Neuronal stem cell (in vitro differentiated cells): ENCODE measurements around the gene EDRF1.

ENCODE experiments used
- DNase-seq: peaks from one replicate; pipeline ENCODE4 v3.0.0-alpha.2; 2013; ENCODE audit warnings: low spot score
- H2AFZ ChIP-seq: one replicate; pipeline ENCODE4 v1.6.1; 2013; ENCODE audit warnings: mild to moderate bottlenecking, low read length, inconsistent platforms
- H2AK5ac ChIP-seq: 2 replicates; pipeline ENCODE4 v1.6.1; 2013; ENCODE audit warnings: low read depth, mild to moderate bottlenecking, inconsistent platforms, low read length, moderate library complexity, mixed read lengths
- H2BK120ac ChIP-seq: 2 replicates; pipeline ENCODE4 v1.6.1; 2013; ENCODE audit warnings: low read depth, mild to moderate bottlenecking, inconsistent platforms, low read length, moderate library complexity, mixed read lengths
- H2BK12ac ChIP-seq: one replicate; pipeline ENCODE4 v1.6.1; 2013; ENCODE audit warnings: low read length, inconsistent platforms
- H2BK15ac ChIP-seq: 2 replicates; pipeline ENCODE4 v1.6.1; 2013; ENCODE audit warnings: mild to moderate bottlenecking, low read length, inconsistent platforms, mixed read lengths
- H2BK5ac ChIP-seq: one replicate; pipeline ENCODE4 v1.6.1; 2013; ENCODE audit warnings: inconsistent platforms, mild to moderate bottlenecking, low read length, moderate library complexity
- H3K14ac ChIP-seq: one replicate; pipeline ENCODE4 v1.6.1; 2013; ENCODE audit warnings: low read length, inconsistent platforms
- H3K18ac ChIP-seq: 2 replicates; pipeline ENCODE4 v1.6.1; 2013; ENCODE audit warnings: low read length, inconsistent platforms
- H3K23ac ChIP-seq: 2 replicates; pipeline ENCODE4 v1.6.1; 2013; ENCODE audit warnings: low read depth, mild to moderate bottlenecking, mixed read lengths, low read length, inconsistent platforms; ENCODE audit not compliant: poor library complexity
- H3K27ac ChIP-seq: replicated peaks from 3 replicates; pipeline ENCODE4 v1.5.1; 2013; ENCODE audit warnings: low read length, inconsistent platforms
- H3K27me3 ChIP-seq, 3 experiments: 2 replicates each; pipeline ENCODE4 v1.6.1; 2013; ENCODE audit warnings: low read length in 3 of 3, mild to moderate bottlenecking in 2 of 3, inconsistent platforms in 1 of 3, low read depth in 1 of 3, mixed read lengths in 1 of 3, moderate library complexity in 1 of 3; ENCODE audit not compliant: control insufficient read depth in 3 of 3, insufficient read depth in 3 of 3
- H3K36me3 ChIP-seq, 2 donors: replicated peaks in 1 of 2; 2 replicates each; pipeline ENCODE4 v1.6.1; 2013; ENCODE audit warnings: low read length in 2 of 2; ENCODE audit not compliant: control insufficient read depth in 2 of 2, insufficient read depth in 2 of 2
- H3K4ac ChIP-seq: 2 replicates; pipeline ENCODE4 v1.6.1; 2013; ENCODE audit warnings: inconsistent platforms, mild to moderate bottlenecking, low read length, moderate library complexity
- H3K4me1 ChIP-seq, 2 donors: 1 replicate in 1 of 2; 2 replicates in 1 of 2; pipeline ENCODE4 v1.6.1; 2013; ENCODE audit warnings: low read length in 2 of 2, low read depth in 1 of 2; ENCODE audit not compliant: control insufficient read depth in 2 of 2, insufficient read depth in 1 of 2
- H3K4me2 ChIP-seq: one replicate; pipeline ENCODE4 v1.6.1; 2013; ENCODE audit warnings: mild to moderate bottlenecking, low read length, inconsistent platforms; ENCODE audit not compliant: insufficient read depth, poor library complexity, severe bottlenecking
- H3K4me3 ChIP-seq, 2 donors: 2 replicates each; pipeline ENCODE4 v1.5.1; 2013; ENCODE audit warnings: low read length in 2 of 2, mild to moderate bottlenecking in 2 of 2, inconsistent platforms in 1 of 2, moderate library complexity in 1 of 2
- H3K79me1 ChIP-seq: one replicate; pipeline ENCODE4 v1.6.1; 2013; ENCODE audit warnings: low read depth, mild to moderate bottlenecking, inconsistent platforms, low read length, moderate library complexity
- H3K9ac ChIP-seq: one replicate; pipeline ENCODE4 v1.6.1; 2013; ENCODE audit warnings: mild to moderate bottlenecking, low read depth, low read length, inconsistent platforms; ENCODE audit not compliant: poor library complexity
- H3K9me3 ChIP-seq, 2 donors: replicated peaks in 1 of 2; 2 replicates each; pipeline versions ENCODE3 to v1.6.1; 2013; ENCODE audit warnings: low read length in 2 of 2, mild to moderate bottlenecking in 2 of 2, inconsistent platforms in 1 of 2, low read depth in 1 of 2, mixed read lengths in 1 of 2, moderate library complexity in 1 of 2; ENCODE audit not compliant: control insufficient read depth in 2 of 2, insufficient read depth in 1 of 2
- H4K8ac ChIP-seq: one replicate; pipeline ENCODE4 v1.6.1; 2013; ENCODE audit warnings: low read depth, mild to moderate bottlenecking, inconsistent platforms, low read length, moderate library complexity
- H4K91ac ChIP-seq: one replicate; pipeline ENCODE4 v1.6.1; 2013; ENCODE audit warnings: low read length, low read depth, mild to moderate bottlenecking, inconsistent platforms; ENCODE audit not compliant: poor library complexity
- WGBS, 2 donors: extraction: QIAGEN DNeasy Blood & Tissue Kit; methylation state at CpG; one replicate each; pipeline ENCODE4 v1.1.7; 2013; ENCODE audit warnings: missing lambda C conversion rate in 2 of 2, mixed read lengths in 1 of 2; ENCODE audit not compliant: insufficient read length in 2 of 2, insufficient replicate concordance in 1 of 2; ENCODE audit errors: extremely low coverage in 2 of 2; 5-methylcytosine and 5-hydroxymethylcytosine counted together

Gene EDRF1

GRCh38 chr10:125801574-125801973 is 82.1 kb downstream of the EDRF1 start:
- Histone ChIP-seq H3K4ac (no peak overlapping the region), H2BK5ac (no peak overlapping the region), H2BK120ac (no peak overlapping the region), H3K4me2 (no peak overlapping the region), H4K91ac (no peak overlapping the region), H3K18ac (no peak overlapping the region), H3K23ac (no peak overlapping the region), H3K4me1 (no peaks in the 10 kb centered on the region), H3K9ac (no peak overlapping the region), H3K79me1 (no peaks in the 10 kb centered on the region), H2BK12ac (no peak overlapping the region), H4K8ac (no peak overlapping the region), H3K36me3 (peaks cover 11 to 33% of the 10 kb centered on the region in 2 donors), H3K27ac (no peak overlapping the region), H2AK5ac (no peak overlapping the region), H3K9me3 (no peaks in the 10 kb centered on the region), H2AFZ (no peak overlapping the region), H2BK15ac (no peak overlapping the region), H3K14ac (no peak overlapping the region), H3K4me3 (no peak overlapping the region), H3K27me3 (no peaks in the 10 kb centered on the region)
- DNase-seq = no peak
- WGBS, 2 donors = no CpG with 5 or more reads among the region's 1 CpG

GRCh38 chr10:125802131-125802530 is 82.6 kb downstream of the EDRF1 start:
- no peaks in the 10 kb centered on the region for H3K4me1 ChIP-seq
- no peak overlapping the region for H3K4ac ChIP-seq
- H3K27me3 ChIP-seq = no peaks in the 10 kb centered on the region
- H3K4me2 ChIP-seq = no peak overlapping the region
- H3K4me3 ChIP-seq = no peak overlapping the region
- WGBS, 2 donors = no CpG with 5 or more reads among the region's 5 CpGs
- no peak overlapping the region for H2AFZ ChIP-seq
- no peak overlapping the region for H3K14ac ChIP-seq
- peaks cover 11 to 35% of the 10 kb centered on the region in 2 donors for H3K36me3 ChIP-seq
- H2BK12ac ChIP-seq = no peak overlapping the region
- H3K23ac ChIP-seq = no peak overlapping the region
- no peak overlapping the region for H3K18ac ChIP-seq
- no peak overlapping the region for H2BK15ac ChIP-seq
- H3K79me1 ChIP-seq = no peaks in the 10 kb centered on the region
- H3K27ac ChIP-seq = no peak overlapping the region
- no peak overlapping the region for H2BK5ac ChIP-seq
- H4K8ac ChIP-seq = no peak overlapping the region
- no peak overlapping the region for H3K9ac ChIP-seq
- no peak overlapping the region for H2BK120ac ChIP-seq
- H2AK5ac ChIP-seq = no peak overlapping the region
- no peak overlapping the region for H4K91ac ChIP-seq
- H3K9me3 ChIP-seq = no peaks in the 10 kb centered on the region
- no peak for DNase-seq

DNA sequence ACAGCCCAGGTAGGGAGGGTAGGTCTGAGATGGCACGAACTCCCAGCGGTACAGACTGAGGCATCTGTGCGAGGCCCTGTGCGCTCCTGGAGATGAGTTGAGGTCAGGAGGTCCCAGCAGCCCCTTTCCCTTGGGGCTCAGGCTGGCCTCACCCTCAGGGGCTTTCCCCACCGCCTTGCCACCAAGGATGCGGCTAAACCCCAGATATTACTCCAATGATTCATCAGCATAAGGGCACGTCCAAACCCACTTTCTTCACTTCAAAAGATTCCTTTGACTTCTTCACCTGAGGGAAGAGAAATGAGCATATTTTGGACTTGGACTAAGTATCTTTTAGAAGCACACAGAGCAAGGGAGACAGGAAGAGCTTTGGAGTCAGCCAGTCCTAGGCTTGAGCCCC is 83.2 kb downstream of the EDRF1 start:
- H3K9ac ChIP-seq = no peak overlapping the region
- DNase-seq = no peak
- no peaks in the 10 kb centered on the region for H3K4me1 ChIP-seq
- no peak overlapping the region for H3K4me3 ChIP-seq
- no CpG with 5 or more reads among the region's 7 CpGs for WGBS, 2 donors
- no peak overlapping the region for H3K14ac ChIP-seq
- H3K23ac ChIP-seq = no peak overlapping the region
- H2BK5ac ChIP-seq = no peak overlapping the region
- H2AK5ac ChIP-seq = no peak overlapping the region
- H4K8ac ChIP-seq = no peak overlapping the region
- no peak overlapping the region for H3K4me2 ChIP-seq
- H3K18ac ChIP-seq = no peak overlapping the region
- H2AFZ ChIP-seq = no peak overlapping the region
- H2BK15ac ChIP-seq = no peak overlapping the region
- H4K91ac ChIP-seq = no peak overlapping the region
- no peak overlapping the region for H2BK12ac ChIP-seq
- no peak overlapping the region for H2BK120ac ChIP-seq
- H3K4ac ChIP-seq = no peak overlapping the region
- no peaks in the 10 kb centered on the region for H3K27me3 ChIP-seq
- H3K36me3 ChIP-seq = peaks cover 9 to 36% of the 10 kb centered on the region in 2 donors
- H3K9me3 ChIP-seq = no peaks in the 10 kb centered on the region
- H3K27ac ChIP-seq = no peak overlapping the region
- H3K79me1 ChIP-seq = no peaks in the 10 kb centered on the region

- Histone ChIP-seq H3K9me3 (peaks cover 0 to 4% of the 10 kb centered on the region in 2 donors), H3K9ac (no peak overlapping the region), H2AK5ac (no peak overlapping the region), H2BK120ac (no peak overlapping the region), H3K4me2 (no peak overlapping the region), H4K8ac (no peak overlapping the region), H3K36me3 (peaks cover 6 to 70% of the 10 kb centered on the region in 2 donors), H3K27me3 (no peaks in the 10 kb centered on the region), H3K4me1 (no peaks in the 10 kb centered on the region), H3K4me3 (no peak overlapping the region), H3K4ac (no peak overlapping the region), H3K27ac (no peak overlapping the region), H3K23ac (no peak overlapping the region), H3K79me1 (no peaks in the 10 kb centered on the region), H2AFZ (no peak overlapping the region), H2BK12ac (no peak overlapping the region), H3K14ac (no peak overlapping the region), H2BK15ac (no peak overlapping the region), H2BK5ac (no peak overlapping the region), H4K91ac (no peak overlapping the region), H3K18ac (no peak overlapping the region)
- no CpG with 5 or more reads among the region's 1 CpG for WGBS, 2 donors
- DNase-seq = no peak
These were observed 88.5 kb downstream of the EDRF1 start for GRCh38 chr10:125808047-125808446.
